Measurements from ENCODE around the gene ITPR1. TPM values are rescaled to one million over a fixed set of nuclear protein-coding genes. Genes with fewer than 3 reads are reported as not detected.
A peak's percentile ranks its signal among the peaks of the same experiment; 100 is the strongest.

The ITPR1 gene
- total RNA-seq, 2 donors from 2014 or later: 5.9 TPM

DNA sequence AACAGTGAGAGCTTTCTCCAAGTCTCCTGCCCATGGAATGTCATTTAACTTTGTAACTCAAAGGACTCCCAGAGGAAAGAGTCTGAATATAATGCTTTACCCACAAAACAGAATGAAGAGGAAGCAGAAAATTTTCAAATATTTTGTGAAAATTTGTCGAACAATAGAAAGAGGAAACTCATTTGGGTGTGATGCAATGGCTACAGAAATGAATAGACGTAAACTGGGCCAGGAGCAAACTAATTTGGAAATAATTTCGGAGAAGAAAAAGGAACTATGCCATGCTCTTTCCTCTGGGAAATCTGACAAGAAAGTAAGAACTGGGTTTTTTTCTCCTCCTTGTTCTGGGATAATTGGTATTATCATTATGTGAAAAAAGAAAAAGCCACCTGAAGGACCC lies 14.9 kb upstream of the ITPR1 start:
- H3K4me1 Mint-ChIP-seq: no peaks in the 10 kb centered on the region
- WGBS, 2 experiments (ENCODE audit: insufficient coverage in 1 of 2, insufficient read length in 1 of 2): 85 to 93% methylated on average over 3 of the region's 3 CpGs
- no peaks in the 10 kb centered on the region for H3K9me3 Mint-ChIP-seq
- H3K27ac ChIP-seq (ENCODE audit: low read depth, low read length): no peak overlapping the region
- peaks cover 18% of the 10 kb centered on the region for H3K27me3 Mint-ChIP-seq (ENCODE audit: insufficient read depth)
- H3K4me1 ChIP-seq (ENCODE audit: control insufficient read depth, insufficient read depth, low read length): no peaks in the 10 kb centered on the region
- H3K4me3 Mint-ChIP-seq: no peak overlapping the region
- H3K9ac ChIP-seq (ENCODE audit: extremely low read depth, low read length, poor library complexity, severe bottlenecking): no peak overlapping the region
- DNase-seq: no peak
- no peak overlapping the region for H3K4me3 ChIP-seq (ENCODE audit: low read length)
- H3K36me3 Mint-ChIP-seq (ENCODE audit: low read depth): no peaks in the 10 kb centered on the region
- H3K27ac Mint-ChIP-seq: no peak overlapping the region
- TF ChIP-seq, protein P1, sequence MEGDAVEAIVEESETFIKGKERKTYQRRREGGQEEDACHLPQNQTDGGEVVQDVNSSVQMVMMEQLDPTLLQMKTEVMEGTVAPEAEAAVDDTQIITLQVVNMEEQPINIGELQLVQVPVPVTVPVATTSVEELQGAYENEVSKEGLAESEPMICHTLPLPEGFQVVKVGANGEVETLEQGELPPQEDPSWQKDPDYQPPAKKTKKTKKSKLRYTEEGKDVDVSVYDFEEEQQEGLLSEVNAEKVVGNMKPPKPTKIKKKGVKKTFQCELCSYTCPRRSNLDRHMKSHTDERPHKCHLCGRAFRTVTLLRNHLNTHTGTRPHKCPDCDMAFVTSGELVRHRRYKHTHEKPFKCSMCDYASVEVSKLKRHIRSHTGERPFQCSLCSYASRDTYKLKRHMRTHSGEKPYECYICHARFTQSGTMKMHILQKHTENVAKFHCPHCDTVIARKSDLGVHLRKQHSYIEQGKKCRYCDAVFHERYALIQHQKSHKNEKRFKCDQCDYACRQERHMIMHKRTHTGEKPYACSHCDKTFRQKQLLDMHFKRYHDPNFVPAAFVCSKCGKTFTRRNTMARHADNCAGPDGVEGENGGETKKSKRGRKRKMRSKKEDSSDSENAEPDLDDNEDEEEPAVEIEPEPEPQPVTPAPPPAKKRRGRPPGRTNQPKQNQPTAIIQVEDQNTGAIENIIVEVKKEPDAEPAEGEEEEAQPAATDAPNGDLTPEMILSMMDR (conservative IDR thresholded peaks at IDR 0.05): no peak
- no peaks in the 10 kb centered on the region for H3K36me3 ChIP-seq (ENCODE audit: control insufficient read depth, insufficient read depth, low read length)
- H3K9me3 ChIP-seq (ENCODE audit: control insufficient read depth, low read length): no peaks in the 10 kb centered on the region
- peaks cover 22% of the 10 kb centered on the region for H3K27me3 ChIP-seq (ENCODE audit: control insufficient read depth, insufficient read depth, low read length, poor library complexity, severe bottlenecking)

DNA sequence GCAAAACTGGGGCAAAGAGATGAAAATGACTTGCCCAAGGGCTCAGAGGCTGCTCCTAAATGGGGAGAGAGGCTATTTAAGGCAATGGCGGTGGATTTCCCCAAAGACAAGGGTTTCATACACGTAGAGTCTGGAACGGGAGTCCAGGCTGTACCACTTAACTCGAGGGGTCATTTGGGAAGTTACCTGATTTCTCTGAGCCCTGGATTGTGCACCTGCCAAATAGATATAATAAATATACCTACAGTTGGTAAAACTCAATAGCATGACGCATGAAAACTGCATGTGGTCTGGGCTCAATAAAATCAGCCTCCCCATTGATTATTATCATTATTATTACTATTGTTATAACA lies 1.3 kb upstream of the ITPR1 start:
- H3K36me3 Mint-ChIP-seq (ENCODE audit: low read depth): no peaks in the 10 kb centered on the region
- no peaks in the 10 kb centered on the region for H3K36me3 ChIP-seq (ENCODE audit: control insufficient read depth, insufficient read depth, low read length)
- H3K9me3 Mint-ChIP-seq: no peaks in the 10 kb centered on the region
- no peak for DNase-seq
- peak overlapping the region; percentile 93 for H3K4me3 ChIP-seq (ENCODE audit: low read length)
- WGBS, 2 experiments (ENCODE audit: insufficient coverage in 1 of 2, insufficient read length in 1 of 2): 51 to 63% methylated on average over 4 to 5 of the region's 5 CpGs
- H3K27ac ChIP-seq (ENCODE audit: low read depth, low read length): no peak overlapping the region
- H3K9ac ChIP-seq (ENCODE audit: extremely low read depth, low read length, poor library complexity, severe bottlenecking): no peak overlapping the region
- H3K4me1 Mint-ChIP-seq: peaks cover 11% of the 10 kb centered on the region
- TF ChIP-seq, protein P1 (conservative IDR thresholded peaks at IDR 0.05): no peak
- H3K27me3 Mint-ChIP-seq (ENCODE audit: insufficient read depth): peaks cover 61% of the 10 kb centered on the region
- H3K9me3 ChIP-seq (ENCODE audit: control insufficient read depth, low read length): no peaks in the 10 kb centered on the region
- peak overlapping the region; percentile 88 for H3K4me3 Mint-ChIP-seq
- no peak overlapping the region for H3K27ac Mint-ChIP-seq
- peaks cover 61% of the 10 kb centered on the region for H3K27me3 ChIP-seq (ENCODE audit: control insufficient read depth, insufficient read depth, low read length, poor library complexity, severe bottlenecking)
- H3K4me1 ChIP-seq (ENCODE audit: control insufficient read depth, insufficient read depth, low read length): no peaks in the 10 kb centered on the region

DNA sequence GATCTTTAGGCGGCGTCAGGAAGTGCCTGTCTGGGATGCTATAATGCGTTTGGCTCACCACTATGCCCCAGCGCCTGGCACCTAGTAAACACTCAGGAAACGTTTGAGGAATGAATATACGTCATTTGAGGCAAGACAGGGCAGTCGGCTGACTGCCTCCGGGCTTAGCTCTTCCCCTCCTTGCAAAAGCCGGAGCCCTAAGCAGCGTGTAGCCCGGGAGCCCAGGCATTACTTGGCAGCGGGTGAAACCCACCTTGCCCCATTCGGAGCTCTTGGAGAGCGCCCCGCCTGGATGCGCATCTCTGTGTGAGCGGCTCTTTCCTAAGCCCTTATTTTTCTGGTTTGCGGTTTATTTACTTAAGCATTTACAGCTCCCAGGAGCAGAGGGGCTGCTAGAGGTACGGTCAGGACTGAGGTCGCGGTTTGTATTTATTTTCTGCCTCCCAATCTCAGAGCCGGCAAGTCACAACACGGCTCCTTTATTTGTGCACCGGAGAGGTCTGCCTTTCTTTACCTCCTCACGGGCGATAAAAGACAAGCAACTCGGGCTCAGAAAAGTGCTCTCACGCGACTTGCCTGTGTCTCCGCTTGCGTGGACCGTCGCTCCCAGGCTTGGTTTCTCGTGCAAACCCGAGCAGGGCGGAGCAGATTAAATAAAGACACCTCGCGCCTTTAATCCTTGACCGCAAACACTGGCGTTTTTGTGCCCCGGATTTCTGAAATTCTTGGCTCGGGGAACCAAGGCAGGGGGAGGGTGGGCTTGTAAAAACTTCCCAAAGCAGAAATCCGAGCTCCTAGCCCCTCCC lies 737 bp upstream of the ITPR1 start:
- H3K27ac ChIP-seq (ENCODE audit: low read depth, low read length): no peak overlapping the region
- peak; percentile 85 for DNase-seq
- peak overlapping the region; percentile 97 for H3K27ac Mint-ChIP-seq
- H3K4me1 ChIP-seq (ENCODE audit: control insufficient read depth, insufficient read depth, low read length): no peaks in the 10 kb centered on the region
- H3K9ac ChIP-seq (ENCODE audit: extremely low read depth, low read length, poor library complexity, severe bottlenecking): peak overlapping the region; percentile 85
- peaks cover 61% of the 10 kb centered on the region for H3K27me3 ChIP-seq (ENCODE audit: control insufficient read depth, insufficient read depth, low read length, poor library complexity, severe bottlenecking)
- no peaks in the 10 kb centered on the region for H3K9me3 ChIP-seq (ENCODE audit: control insufficient read depth, low read length)
- no peaks in the 10 kb centered on the region for H3K9me3 Mint-ChIP-seq
- peak overlapping the region; percentile 88 for H3K4me3 Mint-ChIP-seq
- H3K4me3 ChIP-seq (ENCODE audit: low read length): peak overlapping the region; percentile 93
- no peaks in the 10 kb centered on the region for H3K36me3 Mint-ChIP-seq (ENCODE audit: low read depth)
- H3K27me3 Mint-ChIP-seq (ENCODE audit: insufficient read depth): peaks cover 61% of the 10 kb centered on the region
- H3K36me3 ChIP-seq (ENCODE audit: control insufficient read depth, insufficient read depth, low read length): no peaks in the 10 kb centered on the region
- WGBS, 2 experiments (ENCODE audit: insufficient coverage in 1 of 2, insufficient read length in 1 of 2): 1% methylated on average over 34 to 43 of the region's 43 CpGs
- TF ChIP-seq, protein P1 (conservative IDR thresholded peaks at IDR 0.05): peak; percentile 31
- H3K4me1 Mint-ChIP-seq: peaks cover 11% of the 10 kb centered on the region
